HEK293 (cell line): ENCODE measurements around the gene MYOM1.

ENCODE experiments used
- CTCF ChIP-seq: fragments of 450-650 bp; formaldehyde crosslinking; IDR thresholded peaks from 2 replicates; pipeline ENCODE4 v1.5.1; 2016; ENCODE audit warnings: missing biosample characterization, missing genetic modification characterization
- ZNF266 ChIP-seq: fragments of 450-650 bp; formaldehyde crosslinking; IDR thresholded peaks from 2 replicates; pipeline ENCODE4 v1.5.1; 2016; ENCODE audit warnings: missing biosample characterization, missing genetic modification characterization, low read depth
- ZNF513 ChIP-seq: fragments of 450-650 bp; IDR thresholded peaks from 2 replicates; pipeline ENCODE4 v1.5.1; 2018; ENCODE audit warnings: missing biosample characterization, missing genetic modification characterization

- no peak for TF ChIP-seq ZNF513 (tag by site-specific recombination)
- TF ChIP-seq CTCF (tag by site-specific recombination), result no peak
- no peak for TF ChIP-seq ZNF266 (tag by site-specific recombination)
Measured at GRCh38 chr18:3157086-3157485, 62.7 kb downstream of the MYOM1 start.
